ENCODE measurements around the gene SDK1. TPM values are rescaled to one million over a fixed set of nuclear protein-coding genes. Genes with fewer than 3 reads are reported as not detected.

The SDK1 gene
- total RNA-seq, 1 donor from 2014 or later = 1.3 TPM

DNA sequence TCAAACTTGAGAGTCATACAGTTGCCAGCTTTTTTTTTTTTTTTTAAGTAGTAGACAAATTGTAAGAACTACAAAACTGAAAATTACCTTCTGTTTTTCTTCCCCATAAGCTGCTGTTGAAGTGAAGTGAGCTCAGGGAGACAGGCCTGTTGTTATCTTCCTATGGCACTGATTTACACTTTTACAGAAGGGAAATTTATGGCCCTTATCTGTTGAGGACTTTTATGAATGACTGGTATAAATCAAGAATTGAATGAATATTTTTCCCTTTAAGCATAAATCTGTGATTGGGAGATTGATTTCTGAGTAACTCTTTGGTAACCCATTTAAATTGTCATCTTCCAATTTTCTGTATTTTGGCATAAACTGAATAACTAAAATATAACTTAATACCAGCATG, 124.0 kb downstream of the SDK1 start:
- DNase-seq (no peak), ATAC-seq (ENCODE audit: low read depth) (no peak)
- POLR2A ChIA-PET = no interaction called here
- CTCF ChIA-PET = no interaction called here
- peaks cover 8% of the 10 kb centered on the region for H3K9me3 Mint-ChIP-seq
- H3K27me3 Mint-ChIP-seq = peaks cover 1% of the 10 kb centered on the region
- TF ChIP-seq, protein P1, sequence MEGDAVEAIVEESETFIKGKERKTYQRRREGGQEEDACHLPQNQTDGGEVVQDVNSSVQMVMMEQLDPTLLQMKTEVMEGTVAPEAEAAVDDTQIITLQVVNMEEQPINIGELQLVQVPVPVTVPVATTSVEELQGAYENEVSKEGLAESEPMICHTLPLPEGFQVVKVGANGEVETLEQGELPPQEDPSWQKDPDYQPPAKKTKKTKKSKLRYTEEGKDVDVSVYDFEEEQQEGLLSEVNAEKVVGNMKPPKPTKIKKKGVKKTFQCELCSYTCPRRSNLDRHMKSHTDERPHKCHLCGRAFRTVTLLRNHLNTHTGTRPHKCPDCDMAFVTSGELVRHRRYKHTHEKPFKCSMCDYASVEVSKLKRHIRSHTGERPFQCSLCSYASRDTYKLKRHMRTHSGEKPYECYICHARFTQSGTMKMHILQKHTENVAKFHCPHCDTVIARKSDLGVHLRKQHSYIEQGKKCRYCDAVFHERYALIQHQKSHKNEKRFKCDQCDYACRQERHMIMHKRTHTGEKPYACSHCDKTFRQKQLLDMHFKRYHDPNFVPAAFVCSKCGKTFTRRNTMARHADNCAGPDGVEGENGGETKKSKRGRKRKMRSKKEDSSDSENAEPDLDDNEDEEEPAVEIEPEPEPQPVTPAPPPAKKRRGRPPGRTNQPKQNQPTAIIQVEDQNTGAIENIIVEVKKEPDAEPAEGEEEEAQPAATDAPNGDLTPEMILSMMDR (IDR thresholded peaks at IDR 0.05) = no peak
- H3K4me1 Mint-ChIP-seq = no peaks in the 10 kb centered on the region
- no peak overlapping the region for H3K4me3 Mint-ChIP-seq
- intact Hi-C loops (cut with micrococcal nuclease) = no loop called here
- no peak overlapping the region for H3K27ac Mint-ChIP-seq
- no peaks in the 10 kb centered on the region for H3K36me3 Mint-ChIP-seq (ENCODE audit: low read depth)

DNA sequence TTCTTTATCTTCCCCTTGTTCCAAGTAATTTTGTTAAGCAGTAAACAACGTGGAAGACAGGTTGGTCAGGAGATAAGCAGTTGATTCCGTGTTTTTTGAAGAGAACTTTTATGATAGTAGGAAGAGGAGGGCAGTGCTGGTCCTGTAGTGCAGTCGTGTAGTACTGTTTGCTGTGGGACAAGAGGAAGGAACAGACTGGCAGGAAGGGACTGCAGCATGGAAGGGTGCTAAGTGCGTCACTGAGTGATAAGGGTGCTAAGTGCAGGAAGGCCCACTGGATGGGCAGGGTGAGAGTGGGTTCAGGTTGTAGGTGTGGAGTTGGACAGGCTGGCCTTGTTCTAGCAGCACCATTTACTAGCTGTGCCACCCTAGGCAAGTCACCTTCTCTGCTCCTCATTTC, 125.0 kb downstream of the SDK1 start:
- no peak for ATAC-seq (ENCODE audit: low read depth)
- intact Hi-C loops (cut with micrococcal nuclease) = no loop called here
- no peaks in the 10 kb centered on the region for H3K36me3 Mint-ChIP-seq (ENCODE audit: low read depth)
- H3K27ac Mint-ChIP-seq = no peak overlapping the region
- POLR2A ChIA-PET = no interaction called here
- H3K27me3 Mint-ChIP-seq = peaks cover 2% of the 10 kb centered on the region
- no peak for DNase-seq
- no peaks in the 10 kb centered on the region for H3K4me1 Mint-ChIP-seq
- no peak overlapping the region for H3K4me3 Mint-ChIP-seq
- CTCF ChIA-PET = no interaction called here
- H3K9me3 Mint-ChIP-seq = peaks cover 6% of the 10 kb centered on the region
- TF ChIP-seq, protein P1 (IDR thresholded peaks at IDR 0.05) = no peak

DNA sequence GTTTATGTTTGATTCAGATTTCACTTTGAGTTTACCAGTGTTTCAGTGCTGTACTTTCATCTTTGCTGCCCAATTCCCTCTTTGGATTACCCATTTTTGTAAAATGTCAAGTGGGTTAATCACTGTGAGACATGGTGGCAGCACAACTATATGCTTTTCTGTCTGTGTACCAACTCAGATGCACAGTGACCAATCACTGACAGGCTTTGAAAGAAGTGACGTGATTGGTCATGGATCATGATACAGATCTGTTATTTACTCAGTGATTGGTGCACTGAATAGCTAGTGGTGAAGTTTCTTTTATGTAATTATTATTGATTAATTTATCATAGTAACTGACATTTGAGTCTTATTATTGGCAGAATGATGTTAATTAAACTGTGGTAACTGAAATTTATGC, 126.9 kb downstream of the SDK1 start:
- H3K27me3 Mint-ChIP-seq = peaks cover 2% of the 10 kb centered on the region
- H3K27ac Mint-ChIP-seq = no peak overlapping the region
- TF ChIP-seq, protein P1 (IDR thresholded peaks at IDR 0.05) = no peak
- H3K4me3 Mint-ChIP-seq = no peak overlapping the region
- no peaks in the 10 kb centered on the region for H3K4me1 Mint-ChIP-seq
- intact Hi-C loops (cut with micrococcal nuclease) = no loop called here
- no peaks in the 10 kb centered on the region for H3K9me3 Mint-ChIP-seq
- ChIA-PET CTCF (no interaction called here), POLR2A (no interaction called here)
- DNase-seq (no peak), ATAC-seq (ENCODE audit: low read depth) (no peak)
- H3K36me3 Mint-ChIP-seq (ENCODE audit: low read depth) = no peaks in the 10 kb centered on the region

DNA sequence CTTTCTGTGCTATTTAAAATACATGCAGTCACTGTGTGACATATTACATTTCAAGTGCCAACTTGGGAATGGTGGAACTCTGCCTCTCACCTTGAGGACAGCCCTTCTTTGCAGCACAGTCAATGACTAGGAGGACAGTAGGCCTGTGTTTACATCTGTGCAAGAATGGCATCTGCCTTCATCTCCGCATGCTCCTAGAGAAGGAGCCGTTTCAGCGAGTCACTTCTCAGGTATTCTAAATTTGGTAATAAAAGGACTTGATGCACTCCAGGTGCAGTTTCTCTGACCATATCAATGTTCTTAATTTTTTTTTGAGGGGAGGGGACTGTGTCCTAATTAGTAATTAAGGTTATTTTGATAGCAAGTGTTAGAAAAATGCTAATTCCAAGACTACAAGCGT, 128.9 kb downstream of the SDK1 start:
- Mint-ChIP-seq H3K9me3 (no peaks in the 10 kb centered on the region), H3K4me1 (no peaks in the 10 kb centered on the region), H3K36me3 (ENCODE audit: low read depth) (no peaks in the 10 kb centered on the region), H3K27me3 (peaks cover 4% of the 10 kb centered on the region), H3K27ac (no peak overlapping the region), H3K4me3 (no peak overlapping the region)
- ATAC-seq (ENCODE audit: low read depth) (no peak), DNase-seq (no peak)
- ChIA-PET CTCF (no interaction called here), POLR2A (no interaction called here)
- TF ChIP-seq, protein P1 (IDR thresholded peaks at IDR 0.05) = no peak
- intact Hi-C loops (cut with micrococcal nuclease) = no loop called here

DNA sequence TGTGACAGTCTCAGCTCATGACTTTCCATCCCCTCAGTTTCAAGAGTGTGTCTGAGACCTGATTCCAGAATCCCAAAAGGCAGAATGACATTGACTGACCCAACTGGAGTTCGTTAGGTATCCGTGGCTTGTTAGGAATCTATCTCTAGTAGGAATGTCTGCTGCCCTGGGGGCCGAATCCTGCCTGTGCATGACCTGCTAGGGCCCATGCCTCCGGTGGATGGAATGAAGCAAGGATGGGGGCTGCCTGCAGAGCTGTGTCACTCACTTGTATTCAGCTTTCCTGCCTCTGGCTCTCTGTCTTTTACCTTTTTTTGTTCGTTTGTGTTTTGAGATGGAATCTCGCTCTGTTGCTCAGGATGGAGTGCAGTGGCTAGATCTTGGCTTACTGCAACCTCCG, 129.5 kb downstream of the SDK1 start:
- ATAC-seq (ENCODE audit: low read depth) = no peak
- Mint-ChIP-seq H3K9me3 (no peaks in the 10 kb centered on the region), H3K27ac (no peak overlapping the region), H3K27me3 (peaks cover 4% of the 10 kb centered on the region), H3K4me1 (no peaks in the 10 kb centered on the region), H3K4me3 (no peak overlapping the region), H3K36me3 (ENCODE audit: low read depth) (no peaks in the 10 kb centered on the region)
- DNase-seq = no peak
- intact Hi-C loops (cut with micrococcal nuclease) = no loop called here
- CTCF ChIA-PET = no interaction called here
- POLR2A ChIA-PET = no interaction called here
- TF ChIP-seq, protein P1 (IDR thresholded peaks at IDR 0.05) = no peak

Measured in activated B cell treated with CpG ODN at 0.5 μM for 24 hours (primary cell).